ENCODE data around the gene BRPF3.

The BRPF3 gene

DNA sequence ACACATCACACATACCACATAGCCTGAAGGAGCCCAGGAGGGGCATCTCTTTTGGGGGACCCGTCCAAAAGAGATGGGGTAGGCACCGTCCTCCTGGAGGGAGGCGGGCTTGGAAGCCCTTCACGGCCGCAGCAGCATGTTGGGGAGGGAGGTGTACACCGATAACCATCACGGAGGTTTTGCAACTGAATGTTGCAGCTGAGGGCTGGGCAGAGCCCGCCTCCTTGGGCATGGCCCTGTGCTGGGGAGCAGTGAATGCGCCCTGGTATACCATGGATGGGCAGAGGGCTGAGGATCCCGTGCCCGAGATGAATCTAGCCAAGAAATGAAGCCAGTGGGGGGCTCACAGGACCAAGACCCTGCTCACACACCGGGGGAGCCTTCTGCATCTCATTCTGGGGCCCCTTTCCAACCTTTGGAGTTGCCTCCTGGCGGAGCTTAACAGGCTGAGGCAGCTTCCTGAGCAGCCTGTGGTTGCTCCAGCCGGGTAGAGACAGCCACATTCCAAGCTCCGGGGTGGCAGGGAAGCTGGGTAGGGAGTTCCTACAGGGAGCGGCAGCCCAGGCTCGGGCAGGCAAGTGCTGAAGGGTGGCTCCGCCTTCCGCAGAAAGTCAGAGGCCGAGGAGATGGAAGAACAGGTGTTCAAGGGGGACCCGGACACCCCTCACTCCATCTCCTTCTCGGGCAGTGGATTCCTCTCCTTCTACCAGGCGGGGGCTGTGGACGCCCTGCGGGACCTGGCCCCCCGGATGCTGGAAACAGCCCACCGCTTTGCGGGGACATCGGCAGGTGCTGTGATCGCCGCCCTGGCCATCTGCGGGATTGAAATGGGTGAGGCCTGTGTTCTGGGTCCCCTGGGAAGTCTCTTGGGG lies 73.5 kb downstream of the BRPF3 start, which contains the start of gene PNPLA1:
TSS of gene PNPLA1 (plus strand) at position 227 of the 872 bp plus-strand sequence. CDS start at position 627, 400 bp downstream.
- DNase-seq (ENCODE audit: low read depth), result no peak

DNA sequence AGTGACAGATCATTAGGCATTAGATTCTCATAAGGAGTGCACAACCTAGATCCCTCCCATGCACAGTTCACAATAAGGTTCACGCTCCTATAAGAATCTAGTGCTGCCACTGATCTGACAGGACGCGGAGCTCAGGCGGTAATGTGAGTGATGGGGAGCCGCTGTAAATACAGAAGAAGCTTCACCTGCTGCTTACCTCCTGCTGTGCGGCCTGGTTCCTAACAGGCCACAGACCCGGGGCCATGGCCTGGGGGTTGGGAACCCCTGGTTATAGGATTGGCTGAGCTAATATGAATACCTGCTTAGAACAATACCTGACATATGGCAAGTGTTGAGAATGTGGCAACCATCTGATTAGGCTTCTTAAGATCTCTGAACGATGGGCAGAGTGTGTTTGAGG lies 75.7 kb downstream of the BRPF3 start:
- DNase-seq (ENCODE audit: low read depth), result no peak

DNA sequence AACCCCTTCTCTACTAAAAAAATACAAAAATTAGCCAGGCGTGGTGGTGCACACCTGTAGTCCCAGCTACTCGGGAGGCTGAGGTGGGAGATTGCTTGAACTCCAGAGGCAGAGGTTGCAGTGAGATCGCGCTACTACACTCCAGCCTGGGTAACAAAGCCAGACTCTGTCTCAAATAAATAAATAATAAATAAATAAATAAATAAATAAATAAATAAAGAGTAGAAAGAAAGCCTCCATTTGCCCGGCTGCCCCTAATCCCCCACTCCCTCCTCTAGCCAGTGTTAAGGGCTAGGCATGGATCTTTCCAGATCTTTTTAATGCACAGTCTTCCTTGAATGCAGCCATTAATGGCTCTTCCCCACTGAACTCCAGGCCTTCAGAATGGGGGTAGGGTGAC lies 76.5 kb downstream of the BRPF3 start:
- no peak for DNase-seq (ENCODE audit: low read depth)

DNA sequence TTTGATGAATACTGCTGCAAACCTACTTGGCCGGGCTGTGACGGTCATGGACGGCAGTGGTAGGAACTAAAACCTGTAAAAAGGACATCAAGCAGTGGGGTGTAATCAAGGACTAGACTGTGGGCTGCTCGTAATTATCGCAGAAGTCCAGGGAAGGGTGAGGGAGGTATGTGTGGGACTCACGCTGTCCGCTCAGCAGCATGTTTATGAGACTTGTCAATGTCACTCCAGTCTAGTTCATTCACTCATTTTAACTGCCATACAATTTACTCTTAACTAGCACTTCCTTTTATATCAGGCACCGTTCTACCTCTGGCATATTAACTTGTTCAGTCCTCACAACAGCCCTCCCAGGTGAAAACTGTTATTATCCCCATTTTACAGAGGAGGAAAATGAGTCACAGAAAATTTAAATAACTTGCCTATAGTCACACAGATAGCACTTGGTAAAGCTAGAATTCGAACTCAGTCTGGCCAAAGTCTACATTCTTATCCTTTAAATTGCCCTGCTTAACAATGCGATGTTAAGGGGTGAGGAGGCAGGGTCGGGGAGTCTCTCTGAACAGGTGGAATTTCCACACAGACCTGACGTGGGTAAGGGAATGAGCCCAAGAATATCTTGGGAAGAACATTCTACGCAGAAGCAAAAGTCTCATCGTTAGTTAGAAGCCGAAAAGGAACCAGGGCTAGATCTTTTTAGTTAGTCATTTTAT lies 77.4 kb downstream of the BRPF3 start:
- no peak for DNase-seq (ENCODE audit: low read depth)

DNA sequence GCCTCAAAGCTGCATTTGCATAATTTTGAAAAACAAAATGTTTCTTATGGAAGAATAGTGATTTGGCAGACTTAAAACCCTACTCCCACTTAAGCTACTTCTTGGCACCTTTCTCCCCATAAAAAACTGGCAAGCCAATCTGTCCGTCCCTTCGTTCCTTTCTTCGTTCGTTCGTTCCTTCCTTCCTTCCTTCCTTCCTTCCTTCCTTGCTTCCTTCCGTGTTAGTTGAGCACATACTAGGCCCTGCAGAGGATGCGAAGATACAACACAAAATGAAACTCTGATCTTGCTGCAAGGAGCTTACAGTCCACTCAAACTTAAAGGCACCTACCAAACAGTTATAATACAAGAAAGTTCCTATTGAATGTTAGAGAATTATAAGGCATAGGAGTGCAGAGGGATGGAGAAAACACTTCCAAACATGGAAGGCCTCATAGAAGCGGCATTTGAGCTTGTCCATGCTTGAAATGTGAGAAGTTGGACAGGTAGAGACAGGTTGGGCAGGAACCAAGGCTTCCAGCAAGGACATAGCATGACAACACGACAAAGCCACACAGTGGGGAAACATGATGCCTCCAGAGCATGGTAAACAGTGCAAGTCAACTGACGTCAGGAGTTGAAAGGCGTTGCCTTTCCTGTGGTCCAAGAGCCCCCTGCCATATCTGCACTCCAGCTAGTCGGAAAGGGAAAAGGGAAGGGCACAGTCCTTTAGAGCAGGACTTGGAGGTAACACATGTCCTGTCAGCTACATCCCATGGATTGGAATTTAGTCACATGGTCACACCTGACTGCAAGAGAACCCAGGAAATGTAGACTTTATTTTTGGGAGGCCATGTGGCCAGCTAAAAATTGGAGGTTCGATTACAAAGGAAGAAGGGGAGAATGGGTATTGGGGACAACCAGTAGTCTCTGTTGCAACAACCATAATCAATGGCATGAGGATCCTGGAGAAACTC lies 80.3 kb downstream of the BRPF3 start:
- DNase-seq (ENCODE audit: low read depth), result no peak

DNA sequence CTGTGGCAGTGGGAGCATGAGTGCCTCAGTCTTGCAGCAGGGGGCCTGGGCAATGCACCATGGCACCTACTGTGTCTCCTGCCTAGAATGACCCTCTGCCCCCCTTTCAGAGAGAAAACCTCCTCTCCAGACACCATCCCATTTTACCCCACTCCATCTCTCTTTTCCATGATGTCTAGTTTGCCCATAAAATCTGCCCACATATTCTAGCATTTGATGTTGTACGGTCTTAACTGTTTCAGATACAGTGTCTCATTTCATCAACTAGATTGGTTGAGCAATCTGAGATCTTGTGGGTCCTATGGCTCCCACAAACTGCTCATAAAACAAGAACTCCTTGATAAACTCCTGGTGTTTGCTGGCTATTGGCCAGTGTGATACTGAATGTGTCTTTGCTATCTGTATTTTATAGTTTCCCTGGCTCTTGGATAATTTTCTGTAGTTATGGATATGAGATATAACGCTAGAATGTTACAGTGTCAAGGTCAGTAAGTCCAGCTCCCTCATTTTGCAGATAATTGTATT lies 81.5 kb downstream of the BRPF3 start:
- no peak for DNase-seq (ENCODE audit: low read depth)

DNA sequence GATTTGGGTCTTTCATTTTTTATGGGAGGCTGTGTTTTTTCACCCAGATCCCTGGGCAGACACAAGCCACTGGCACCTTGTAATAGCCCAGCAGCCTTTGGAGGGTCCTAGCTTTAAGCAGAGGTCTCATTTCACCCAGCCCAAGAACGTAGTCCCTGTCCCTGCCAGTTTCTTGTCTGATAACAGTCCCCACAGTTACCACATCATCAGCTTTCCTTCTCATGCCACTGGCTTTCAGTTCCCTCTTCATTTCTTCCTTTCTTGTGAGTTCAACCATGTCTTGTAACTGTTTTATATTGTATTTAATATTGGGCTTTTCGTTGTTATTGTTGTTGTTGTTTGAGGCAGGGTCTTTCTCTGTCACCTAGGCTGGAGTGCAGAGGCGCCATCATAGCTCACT lies 83.9 kb downstream of the BRPF3 start:
- no peak for DNase-seq (ENCODE audit: low read depth)

DNA sequence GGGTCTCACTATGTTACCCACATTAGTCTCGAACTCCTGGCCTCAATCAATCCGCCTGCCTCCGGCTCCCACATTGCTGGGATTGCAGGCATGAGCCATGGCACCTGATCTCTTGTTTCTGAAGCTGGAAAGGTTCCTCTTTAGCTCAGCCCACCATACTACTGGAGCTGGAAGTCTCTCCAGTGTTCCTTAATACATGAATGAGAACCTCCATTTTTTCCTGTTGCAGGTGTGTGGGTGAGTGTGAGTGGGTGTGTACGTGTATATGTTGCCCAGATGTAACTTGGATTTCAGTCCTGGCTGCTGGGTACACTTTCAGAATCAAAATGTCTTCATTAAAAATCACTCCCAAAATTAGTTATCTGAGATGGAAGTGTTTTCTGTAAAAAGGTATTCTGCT lies 84.4 kb downstream of the BRPF3 start:
- no peak for DNase-seq (ENCODE audit: low read depth)
